ENCODE data around the gene UBALD2. TPM values are rescaled to one million over a fixed set of nuclear protein-coding genes. Genes with fewer than 3 reads are reported as not detected.

UBALD2 gene
- total RNA-seq, 2 experiments from 2014 or later: 86.4 to 238 TPM

GRCh38 chr17:76239538-76240274 is 25.4 kb upstream of the UBALD2 start:
- H4K20me1 ChIP-seq (ENCODE audit: insufficient read depth, low read length): no peaks in the 10 kb centered on the region
- no peak overlapping the region for H3K27ac ChIP-seq (ENCODE audit: low read depth, low read length, poor library complexity, severe bottlenecking)
- POLR2A ChIA-PET: no interaction called here
- no peak for DNase-seq (ENCODE audit: low spot score)
- no peak for TF ChIP-seq EZH2phosphoT487 (IDR thresholded peaks at IDR 0.05; ENCODE audit: borderline replicate concordance, low read depth, low read length)
- no peak for TF ChIP-seq CTCF (conservative IDR thresholded peaks at IDR 0.05; ENCODE audit: low read length)
- H3K4me2 ChIP-seq (ENCODE audit: low read length): no peak overlapping the region
- no peak overlapping the region for H2AFZ ChIP-seq (ENCODE audit: low read length)
- no peak overlapping the region for H3K4me3 ChIP-seq (ENCODE audit: low read depth, low read length, poor library complexity, severe bottlenecking)
- no peaks in the 10 kb centered on the region for H3K9me3 ChIP-seq (ENCODE audit: low read length)
- BruUV-seq (replicated peaks): no TSS peak
- H3K9me2 ChIP-seq (ENCODE audit: insufficient read depth, low read length): no peaks in the 10 kb centered on the region
- H3K36me3 ChIP-seq (ENCODE audit: insufficient read depth, low read length): no peaks in the 10 kb centered on the region
- CTCF ChIA-PET (ENCODE audit: unreplicated experiment): no interaction called here
- H3K4me1 ChIP-seq (ENCODE audit: insufficient read depth, low read length, poor library complexity, severe bottlenecking): no peaks in the 10 kb centered on the region
- H3K79me2 ChIP-seq (ENCODE audit: insufficient read depth, low read depth, low read length): no peaks in the 10 kb centered on the region
- intact Hi-C loops (cut with micrococcal nuclease; ENCODE audit: unreplicated experiment): no loop called here

GRCh38 chr17:76240461-76241203 is 24.5 kb upstream of the UBALD2 start, which contains the start of gene RNF157:
TSS of gene RNF157 (minus strand) at chr17:76240493. CDS start at chr17:76240240, 253 bp downstream.
- no TSS peak for BruUV-seq (replicated peaks)
- H3K9me3 ChIP-seq (ENCODE audit: low read length): no peaks in the 10 kb centered on the region
- H2AFZ ChIP-seq (ENCODE audit: low read length): no peak within 1 kb of the TSS
- TF ChIP-seq EZH2phosphoT487 (IDR thresholded peaks at IDR 0.05; ENCODE audit: borderline replicate concordance, low read depth, low read length) (no peak), CTCF (conservative IDR thresholded peaks at IDR 0.05; ENCODE audit: low read length) (no peak)
- H3K9me2 ChIP-seq (ENCODE audit: insufficient read depth, low read length): no peaks in the 10 kb centered on the region
- H4K20me1 ChIP-seq (ENCODE audit: insufficient read depth, low read length): no peaks in the 10 kb centered on the region
- H3K4me2 ChIP-seq (ENCODE audit: low read length): no peak within 1 kb of the TSS
- intact Hi-C loops (cut with micrococcal nuclease; ENCODE audit: unreplicated experiment): no loop called here
- ChIA-PET POLR2A (no interaction called here), CTCF (ENCODE audit: unreplicated experiment) (no interaction called here)
- no peaks in the 10 kb centered on the region for H3K36me3 ChIP-seq (ENCODE audit: insufficient read depth, low read length)
- H3K4me3 ChIP-seq (ENCODE audit: low read depth, low read length, poor library complexity, severe bottlenecking): no peak within 1 kb of the TSS
- H3K4me1 ChIP-seq (ENCODE audit: insufficient read depth, low read length, poor library complexity, severe bottlenecking): no peaks in the 10 kb centered on the region
- H3K79me2 ChIP-seq (ENCODE audit: insufficient read depth, low read depth, low read length): no peaks in the 10 kb centered on the region
- DNase-seq (ENCODE audit: low spot score): no peak
- H3K27ac ChIP-seq (ENCODE audit: low read depth, low read length, poor library complexity, severe bottlenecking): no peak within 1 kb of the TSS

DNA sequence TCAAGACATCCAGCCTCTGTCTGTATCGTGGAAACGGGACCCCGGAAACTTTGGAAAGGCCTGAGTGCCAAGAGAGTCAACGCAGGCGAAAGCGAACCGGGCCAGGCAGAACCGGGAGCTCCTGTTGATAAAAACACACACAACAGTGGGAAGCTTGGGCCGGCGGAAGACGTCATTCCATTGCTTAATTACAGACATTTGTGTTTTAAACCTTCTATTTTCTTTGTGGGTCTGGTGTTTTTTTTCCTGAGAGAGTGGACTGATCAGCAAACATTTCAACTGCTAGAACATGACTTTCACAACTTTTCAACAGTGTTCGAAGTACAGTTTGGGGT is 24.0 kb upstream of the UBALD2 start:
- H2AFZ ChIP-seq (ENCODE audit: low read length): no peak overlapping the region
- POLR2A ChIA-PET: no interaction called here
- no peaks in the 10 kb centered on the region for H4K20me1 ChIP-seq (ENCODE audit: insufficient read depth, low read length)
- no peaks in the 10 kb centered on the region for H3K36me3 ChIP-seq (ENCODE audit: insufficient read depth, low read length)
- intact Hi-C loops (cut with micrococcal nuclease; ENCODE audit: unreplicated experiment): no loop called here
- H3K9me3 ChIP-seq (ENCODE audit: low read length): no peaks in the 10 kb centered on the region
- no peak overlapping the region for H3K4me3 ChIP-seq (ENCODE audit: low read depth, low read length, poor library complexity, severe bottlenecking)
- H3K4me1 ChIP-seq (ENCODE audit: insufficient read depth, low read length, poor library complexity, severe bottlenecking): peaks cover 2% of the 10 kb centered on the region
- H3K79me2 ChIP-seq (ENCODE audit: insufficient read depth, low read depth, low read length): no peaks in the 10 kb centered on the region
- no peak for DNase-seq (ENCODE audit: low spot score)
- BruUV-seq (replicated peaks): no TSS peak
- no peak for TF ChIP-seq EZH2phosphoT487 (IDR thresholded peaks at IDR 0.05; ENCODE audit: borderline replicate concordance, low read depth, low read length)
- TF ChIP-seq CTCF (conservative IDR thresholded peaks at IDR 0.05; ENCODE audit: low read length): no peak
- CTCF ChIA-PET (ENCODE audit: unreplicated experiment): no interaction called here
- H3K4me2 ChIP-seq (ENCODE audit: low read length): no peak overlapping the region
- no peak overlapping the region for H3K27ac ChIP-seq (ENCODE audit: low read depth, low read length, poor library complexity, severe bottlenecking)
- no peaks in the 10 kb centered on the region for H3K9me2 ChIP-seq (ENCODE audit: insufficient read depth, low read length)
